ENCODE results near the gene ADH6. TPM values are rescaled to one million over a fixed set of nuclear protein-coding genes. Genes with fewer than 3 reads are reported as not detected.

ADH6 gene
- total and polyA plus RNA-seq, 2 of the 8 experiments (the other 6 are each of a cell fraction or from before 2014, with no cell fraction given) = not detected

DNA sequence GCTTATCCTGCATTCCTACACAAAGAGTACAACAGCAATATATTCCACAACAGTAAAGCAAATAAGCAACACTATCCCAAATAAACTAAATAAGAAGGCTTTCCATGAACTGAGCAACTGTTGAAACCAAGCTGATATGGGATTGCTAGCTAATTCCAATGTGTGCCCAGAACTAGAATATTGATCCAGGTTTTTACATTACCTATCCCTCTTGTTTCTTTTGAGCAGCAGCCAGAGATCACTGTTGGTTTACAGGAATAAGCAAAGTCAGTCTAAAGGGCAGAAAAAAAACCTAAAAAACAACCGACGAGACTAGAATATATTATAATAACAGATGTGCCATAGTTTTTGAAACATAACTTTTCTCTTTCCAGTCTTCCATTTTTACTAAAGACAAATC lies 52.5 kb downstream of the ADH6 start:
- H3K18ac ChIP-seq (ENCODE audit: extremely low read depth, low read length) = no peak overlapping the region
- no peak overlapping the region for H2AFZ ChIP-seq (ENCODE audit: low read length)
- H2BK20ac ChIP-seq (ENCODE audit: low read length) = no peak overlapping the region
- no peak overlapping the region for H3K56ac ChIP-seq (replicated peaks; ENCODE audit: insufficient read length, low read depth, low read length)
- H3K36me3 ChIP-seq (ENCODE audit: control insufficient read depth in 2 of 4, insufficient read depth in 4 of 4, low read length in 3 of 4) = no peaks in the 10 kb centered on the region
- H4K20me1 ChIP-seq (replicated peaks in 1 of 2; ENCODE audit: control insufficient read depth in 1 of 2, insufficient read depth in 2 of 2, low read length in 2 of 2) = no peaks in the 10 kb centered on the region
- H2BK5ac ChIP-seq (ENCODE audit: low read depth, low read length) = no peak overlapping the region
- ChIA-PET CTCF (ENCODE audit: partially characterized antibody) (interaction anchor here (0.7 kb wide), 1 partner anchor 36 kb away, joined by 3 read pairs; no protein-coding TSS in a partner anchor), POLR2A (ENCODE audit: partially characterized antibody) (no interaction called here)
- FAIRE-seq (no peak), DNase-seq (ENCODE audit: low read depth in 1 of 2, low spot score in 2 of 2) (no peak)
- H3K4me1 ChIP-seq (replicated peaks in 1 of 4; ENCODE audit: control insufficient read depth in 3 of 4, insufficient read depth in 4 of 4, low read length in 3 of 4) = no peaks in the 10 kb centered on the region
- H3K79me1 ChIP-seq (ENCODE audit: low read depth, low read length) = no peaks in the 10 kb centered on the region
- H3K4me2 ChIP-seq (ENCODE audit: insufficient read depth in 1 of 2, low read depth in 2 of 2, low read length in 2 of 2) = no peak overlapping the region
- H2AK5ac ChIP-seq (ENCODE audit: low read depth, low read length) = no peak overlapping the region
- no peaks in the 10 kb centered on the region for H3K79me2 ChIP-seq (ENCODE audit: control insufficient read depth in 1 of 2, insufficient read depth in 2 of 2, low read length in 2 of 2)
- H2BK15ac ChIP-seq (ENCODE audit: low read length) = no peak overlapping the region
- 90% methylated on average over 2 of the region's 2 CpGs; no CpG with 5 or more reads in 1 of the 2 experiments for WGBS, 2 experiments (ENCODE audit: extremely low coverage in 1 of 2, insufficient coverage in 1 of 2, insufficient read length in 1 of 2, insufficient replicate concordance in 2 of 2, low coverage in 1 of 2, low lambda C conversion rate in 2 of 2, missing lambda C conversion rate in 1 of 2)
- H3K9ac ChIP-seq (replicated peaks in 1 of 4; ENCODE audit: extremely low read depth in 1 of 4, low read depth in 3 of 4, low read length in 3 of 4) = no peak overlapping the region
- H3K14ac ChIP-seq (ENCODE audit: insufficient read length) = no peak overlapping the region
- H3K9me3 ChIP-seq (ENCODE audit: insufficient read depth in 2 of 2, low read depth in 1 of 2, low read length in 1 of 2) = no peaks in the 10 kb centered on the region; a peak in 1 of 4 replicates
- H3K27me3 ChIP-seq (replicated peaks in 1 of 4; ENCODE audit: control insufficient read depth in 3 of 4, extremely low read depth in 1 of 4, insufficient read depth in 3 of 4, low read length in 3 of 4) = no peaks in the 10 kb centered on the region
- H3K4me3 ChIP-seq (ENCODE audit: extremely low read depth in 1 of 4, insufficient read depth in 2 of 4, low read depth in 3 of 4, low read length in 4 of 4) = no peak overlapping the region
- no peak overlapping the region for H3K4ac ChIP-seq (replicated peaks; ENCODE audit: insufficient read length, low read depth, low read length)
- no peaks in the 10 kb centered on the region for H3K23me2 ChIP-seq (ENCODE audit: low read depth, low read length)
- H3K23ac ChIP-seq (ENCODE audit: insufficient read length) = no peak overlapping the region
- no peak overlapping the region for H4K8ac ChIP-seq (ENCODE audit: extremely low read depth, insufficient read depth, low read length)
- H4K5ac ChIP-seq (ENCODE audit: insufficient read length, low read depth, low read length) = no peak overlapping the region
- no peak overlapping the region for H4K91ac ChIP-seq (replicated peaks; ENCODE audit: insufficient read length, low read length)
- H3K27ac ChIP-seq (ENCODE audit: low read depth, low read length) = no peak overlapping the region
- no peak overlapping the region for H2BK12ac ChIP-seq (ENCODE audit: low read depth, low read length)
- H2BK120ac ChIP-seq (replicated peaks; ENCODE audit: low read depth, low read length) = no peak overlapping the region
- TF ChIP-seq CHD1 (IDR thresholded peaks at IDR 0.05; ENCODE audit: low read depth, low read length) (no peak), SRF (IDR thresholded peaks at IDR 0.05; ENCODE audit: low read depth, low read length) (no peak), RAD21 (IDR thresholded peaks at IDR 0.05 in 1 of 2, conservative IDR thresholded peaks at IDR 0.05 in 1 of 2; ENCODE audit: low read depth in 2 of 2, low read length in 2 of 2) (no peak), CTBP2 (IDR thresholded peaks at IDR 0.05; ENCODE audit: borderline replicate concordance, insufficient read depth, insufficient read length, low read length) (no peak), SAP30 (IDR thresholded peaks at IDR 0.05; ENCODE audit: insufficient read depth, insufficient replicate concordance, low read length) (no peak), RXRA (IDR thresholded peaks at IDR 0.05; ENCODE audit: insufficient read depth, low read depth, low read length) (no peak), POU5F1 (IDR thresholded peaks at IDR 0.05; ENCODE audit: low read depth, low read length) (no peak), ZNF274 (IDR thresholded peaks at IDR 0.05; ENCODE audit: borderline replicate concordance, extremely low read depth, low read length) (no peak), HDAC2 (IDR thresholded peaks at IDR 0.05; ENCODE audit: borderline replicate concordance in 1 of 2, low read depth in 2 of 2, low read length in 2 of 2) (no peak), CHD2 (IDR thresholded peaks at IDR 0.05; ENCODE audit: low read length) (no peak), JUND (IDR thresholded peaks at IDR 0.05; ENCODE audit: low read length) (no peak), SIN3A (conservative IDR thresholded peaks at IDR 0.05 in 1 of 2, IDR thresholded peaks at IDR 0.05 in 1 of 2; ENCODE audit: low read depth in 1 of 2, low read length in 2 of 2) (no peak)
- TF ChIP-seq, protein P1, sequence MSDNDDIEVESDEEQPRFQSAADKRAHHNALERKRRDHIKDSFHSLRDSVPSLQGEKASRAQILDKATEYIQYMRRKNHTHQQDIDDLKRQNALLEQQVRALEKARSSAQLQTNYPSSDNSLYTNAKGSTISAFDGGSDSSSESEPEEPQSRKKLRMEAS (IDR thresholded peaks at IDR 0.05) = no peak
